Forelimb muscle (tissue), 1 donor: ENCODE results near the gene SIK1. TPM values are rescaled to one million over a fixed set of nuclear protein-coding genes. Genes with fewer than 3 reads are reported as not detected.
"Not testable (repeated sequence)": the region's sequence is repeated elsewhere in the genome, so short reads cannot be mapped to it uniquely, and the experiment has no call there.

Source experiments
- DNase-seq: peaks from one replicate; pipeline ENCODE4 v3.0.0-alpha.2; 2013; ENCODE audit warnings: low read depth
- polyA plus RNA-seq: library from polyadenylated mRNA; unstranded; fragments of 120-200 nt; gene quantifications from one replicate; pipeline ENCODE4 v1.2.1, GENCODE V29; 2013; ENCODE audit not compliant: insufficient read length

SIK1 gene
- polyA plus RNA-seq: 1.3 TPM

DNA sequence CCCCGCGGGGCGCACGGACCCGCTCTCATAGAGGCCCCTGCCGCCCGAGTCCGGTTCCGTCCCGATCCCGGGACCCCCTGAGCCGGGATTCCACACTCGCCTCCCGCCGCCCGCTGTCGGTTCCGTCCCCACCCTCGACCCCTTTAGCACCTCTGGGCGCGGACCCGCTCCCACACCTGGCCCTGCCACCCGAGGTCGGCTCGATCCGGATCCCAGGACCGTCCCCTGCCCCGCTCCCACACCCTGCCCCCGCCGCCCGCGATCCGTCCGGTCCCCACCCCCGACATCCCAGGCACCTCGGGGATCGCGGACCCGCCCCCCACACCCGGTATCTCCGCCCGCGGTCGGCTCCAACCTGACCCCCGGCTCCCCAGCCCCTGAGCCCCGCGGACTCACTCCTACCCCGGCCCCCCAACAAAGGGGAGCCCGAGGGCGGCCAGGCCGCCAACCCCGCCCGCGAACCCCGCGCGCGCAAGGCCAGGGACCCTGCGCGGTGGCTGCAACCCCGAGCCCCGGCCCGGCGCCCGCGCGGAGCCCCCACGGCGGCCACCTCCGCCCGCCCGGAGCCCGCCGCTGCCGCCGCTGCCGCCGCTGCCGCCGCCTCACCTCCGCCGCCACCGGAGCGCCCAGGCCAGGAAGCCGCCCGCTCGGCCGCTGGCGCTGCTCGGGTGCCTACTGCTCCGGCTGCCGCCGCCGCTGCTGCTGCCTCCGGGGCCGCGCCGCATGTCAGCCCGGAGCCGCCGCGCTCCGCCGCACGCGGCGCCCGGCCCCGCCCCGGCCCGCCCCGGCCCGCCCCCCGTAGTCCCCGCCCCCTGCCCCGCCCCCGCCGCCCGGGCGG is at the start of gene SIK1:
Gene SIK1, minus strand, starts transcription at position 728 of the 838 bp plus-strand sequence. CDS start 953 bp downstream, outside the sequence.
- not testable (repeated sequence) for DNase-seq

GRCh38 chr21:43471597-43472242 is 44.8 kb upstream of the SIK1 start:
- not testable (repeated sequence) for DNase-seq

DNA sequence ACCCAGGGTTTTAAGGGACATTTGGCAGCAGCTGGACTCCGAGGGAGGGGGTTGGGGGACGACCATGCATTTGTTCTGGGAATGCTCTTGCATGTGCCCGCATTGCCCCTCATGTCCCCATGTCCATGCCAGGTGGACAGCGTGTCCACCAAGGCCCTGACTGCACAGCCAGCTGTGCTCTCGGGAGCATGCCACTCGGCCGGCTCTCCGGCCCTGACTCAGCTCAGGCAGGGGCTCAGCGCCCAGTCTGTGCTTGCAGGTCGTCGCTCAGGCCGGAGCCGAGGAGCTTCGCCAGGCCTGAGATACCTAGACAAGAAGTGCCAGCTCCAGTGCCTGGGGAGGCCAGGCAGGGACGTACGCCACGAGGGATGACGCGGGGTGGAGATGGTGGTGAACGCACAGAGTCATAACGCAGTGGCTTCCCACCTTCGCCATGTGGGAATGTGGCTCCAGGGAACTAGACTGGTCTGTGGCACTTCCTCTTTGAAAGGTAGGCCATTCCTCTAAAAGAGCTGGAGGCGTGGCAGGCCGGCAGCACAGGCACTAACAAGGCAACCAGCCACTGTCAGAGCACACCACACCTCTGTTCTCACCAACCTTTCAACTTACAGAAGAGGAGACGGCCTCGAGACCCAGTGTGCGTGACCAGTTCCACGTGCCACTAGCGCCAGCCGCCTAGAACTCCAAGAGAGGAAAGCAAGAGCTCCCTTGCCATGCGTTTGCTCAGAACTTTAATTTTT is 43.0 kb upstream of the SIK1 start:
- not testable (repeated sequence) for DNase-seq

DNA sequence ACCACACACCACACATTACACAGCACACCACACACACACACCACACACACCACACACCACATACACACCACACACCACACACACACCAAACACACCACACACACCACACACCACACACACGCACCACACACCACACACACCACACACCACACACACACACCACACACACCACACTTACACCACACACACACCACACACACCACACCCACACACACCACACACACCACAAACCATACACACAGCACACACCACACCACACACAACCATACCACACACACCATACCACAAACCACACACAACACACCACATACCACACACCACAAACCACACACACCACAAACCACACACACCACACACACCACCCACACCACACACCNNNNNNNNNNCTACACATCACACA is 40.9 kb upstream of the SIK1 start:
- DNase-seq: no peak

DNA sequence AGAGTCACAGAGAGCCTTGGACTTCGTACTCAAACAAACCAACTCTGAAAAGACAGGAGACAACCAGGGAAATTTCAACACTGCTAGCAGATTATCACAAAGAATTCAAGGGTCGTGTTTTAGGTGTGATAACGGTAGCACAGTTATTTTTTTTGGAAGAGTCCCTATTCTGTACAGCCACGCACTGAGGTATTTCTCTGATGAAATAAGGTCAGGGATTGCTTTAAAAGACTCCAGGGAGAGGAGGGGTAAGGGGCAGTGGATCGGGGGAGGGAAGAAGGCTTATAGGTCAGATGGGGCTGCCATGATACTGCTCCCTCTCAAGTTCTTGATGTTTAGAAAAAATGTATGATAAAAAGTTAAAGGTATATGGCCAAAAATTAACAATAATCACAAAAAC is 38.2 kb upstream of the SIK1 start:
- not testable (repeated sequence) for DNase-seq

DNA sequence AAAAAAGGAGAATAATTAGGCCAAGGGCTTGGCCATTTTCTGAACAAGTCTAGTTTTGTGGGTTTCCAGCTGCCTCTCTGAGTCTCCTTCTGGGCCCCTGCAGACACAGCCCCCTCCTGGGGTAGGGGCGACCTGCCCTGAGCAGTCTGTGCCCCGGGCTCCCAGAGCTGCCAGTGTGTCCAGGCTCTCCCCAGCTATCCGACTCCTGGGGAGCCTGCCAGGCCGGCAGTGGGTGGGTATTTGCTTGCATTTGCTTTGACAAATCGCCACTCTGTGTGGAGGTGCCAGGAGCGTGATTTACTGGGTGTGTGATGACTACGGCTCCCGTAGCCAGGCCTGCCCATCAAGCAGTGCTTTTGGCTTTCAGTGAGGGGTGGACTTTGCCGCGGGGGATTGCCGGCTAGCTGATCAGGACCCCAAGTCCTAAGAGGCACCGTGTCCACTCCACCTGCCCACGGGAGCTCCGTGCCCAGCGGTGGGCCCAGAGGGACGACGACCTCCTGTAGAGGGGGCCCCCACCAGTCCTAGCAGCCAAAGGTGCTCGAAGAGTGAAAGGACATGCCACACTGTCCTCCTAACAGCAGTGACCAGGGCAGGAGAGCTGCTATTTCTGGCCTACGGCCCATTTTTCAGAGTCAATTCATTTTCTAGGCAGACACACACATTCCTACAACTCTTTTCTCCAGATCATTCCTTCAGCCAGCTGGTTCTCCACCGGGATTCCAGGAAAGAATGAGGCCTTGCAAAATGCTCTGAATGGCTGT is 36.7 kb upstream of the SIK1 start:
- not testable (repeated sequence) for DNase-seq

DNA sequence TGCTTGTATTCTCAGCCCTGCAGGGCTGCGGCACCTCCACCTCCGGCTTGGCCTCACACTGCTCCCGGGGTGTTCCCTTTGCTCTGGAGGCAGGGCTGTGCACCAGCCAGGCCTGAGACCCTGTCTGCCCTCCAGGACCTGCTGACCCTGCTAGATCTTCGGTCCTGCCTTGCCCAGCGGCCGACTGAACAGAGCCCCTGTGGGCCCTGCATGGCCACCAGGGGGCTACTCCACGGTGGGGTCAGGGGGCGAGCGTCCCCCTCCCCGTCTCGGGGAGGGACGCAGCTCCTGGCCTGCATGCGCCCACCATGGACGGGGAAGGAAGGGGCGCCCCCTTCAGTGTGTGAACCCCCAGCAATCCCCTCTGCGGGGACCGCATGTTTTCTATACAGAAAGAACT is 36.0 kb upstream of the SIK1 start:
- not testable (repeated sequence) for DNase-seq

DNA sequence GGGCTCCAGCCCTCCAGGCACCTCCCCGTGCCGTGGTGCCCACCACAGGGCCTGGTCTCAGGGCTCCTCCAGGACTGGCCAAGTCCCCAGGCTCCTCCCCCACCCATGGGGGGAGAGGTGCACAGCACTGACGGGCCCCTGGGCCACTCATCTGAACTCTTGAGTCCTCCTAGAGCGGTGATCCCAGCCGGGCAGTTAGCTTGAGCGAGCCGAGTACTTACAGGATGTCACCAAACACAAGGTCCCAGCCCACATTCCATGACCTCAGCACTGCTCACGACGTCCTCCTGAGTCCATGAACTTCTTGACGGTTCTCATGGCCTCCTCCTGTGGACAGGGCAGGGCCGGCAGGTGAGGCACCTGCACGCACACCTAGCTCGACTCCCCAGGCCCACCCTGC is 33.5 kb upstream of the SIK1 start:
- not testable (repeated sequence) for DNase-seq

DNA sequence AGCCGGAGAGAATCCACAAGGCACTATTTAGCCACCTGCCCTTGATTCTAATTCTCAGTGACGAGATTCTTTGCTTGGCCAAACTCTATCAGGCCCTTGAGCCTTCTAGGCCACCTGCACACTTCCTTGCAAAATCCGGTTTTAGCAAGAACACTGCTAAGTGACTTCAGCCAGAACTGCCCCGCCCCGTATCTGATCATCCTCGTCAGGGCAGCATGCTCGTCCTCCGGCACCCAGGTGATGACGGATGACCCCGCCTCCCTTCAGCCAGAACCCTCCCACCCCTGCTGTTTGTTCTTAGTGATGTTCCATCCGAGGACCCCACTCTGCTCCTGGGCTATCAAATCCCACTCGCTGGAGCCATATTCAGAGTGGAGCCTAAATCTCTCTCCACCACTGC is 32.1 kb upstream of the SIK1 start:
- not testable (repeated sequence) for DNase-seq

- not testable (repeated sequence) for DNase-seq
Measured at GRCh38 chr21:43456616-43457314, 29.8 kb upstream of the SIK1 start.

- not testable (repeated sequence) for DNase-seq
Measured at GRCh38 chr21:43455717-43456116, 28.8 kb upstream of the SIK1 start.

GRCh38 chr21:43454176-43454575 is 27.2 kb upstream of the SIK1 start:
- DNase-seq: not testable (repeated sequence)

GRCh38 chr21:43451850-43452249 is 24.9 kb upstream of the SIK1 start:
- DNase-seq: not testable (repeated sequence)

DNA sequence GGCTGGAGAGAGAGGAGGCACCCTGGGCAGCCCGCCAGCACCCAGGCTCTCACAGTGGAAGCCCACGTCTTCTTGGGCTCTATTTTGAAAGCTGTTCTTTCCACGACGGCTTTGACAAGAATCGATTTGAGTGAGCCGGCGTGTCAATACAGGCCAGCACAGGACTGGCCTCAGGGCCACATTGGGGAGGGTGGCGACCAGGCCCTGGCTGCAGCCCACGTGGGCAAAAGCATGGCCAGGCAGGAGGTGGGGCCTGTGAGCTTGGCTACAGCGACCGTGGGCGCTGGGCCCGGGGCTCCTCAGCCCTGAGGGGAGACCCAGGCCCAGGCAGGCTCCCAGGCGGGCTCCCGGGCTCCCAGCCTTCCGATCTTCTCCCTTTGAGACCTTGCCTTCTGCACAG is 23.4 kb upstream of the SIK1 start:
- DNase-seq: not testable (repeated sequence)

GRCh38 chr21:43447353-43447977 is 20.5 kb upstream of the SIK1 start:
- DNase-seq: not testable (repeated sequence)

DNA sequence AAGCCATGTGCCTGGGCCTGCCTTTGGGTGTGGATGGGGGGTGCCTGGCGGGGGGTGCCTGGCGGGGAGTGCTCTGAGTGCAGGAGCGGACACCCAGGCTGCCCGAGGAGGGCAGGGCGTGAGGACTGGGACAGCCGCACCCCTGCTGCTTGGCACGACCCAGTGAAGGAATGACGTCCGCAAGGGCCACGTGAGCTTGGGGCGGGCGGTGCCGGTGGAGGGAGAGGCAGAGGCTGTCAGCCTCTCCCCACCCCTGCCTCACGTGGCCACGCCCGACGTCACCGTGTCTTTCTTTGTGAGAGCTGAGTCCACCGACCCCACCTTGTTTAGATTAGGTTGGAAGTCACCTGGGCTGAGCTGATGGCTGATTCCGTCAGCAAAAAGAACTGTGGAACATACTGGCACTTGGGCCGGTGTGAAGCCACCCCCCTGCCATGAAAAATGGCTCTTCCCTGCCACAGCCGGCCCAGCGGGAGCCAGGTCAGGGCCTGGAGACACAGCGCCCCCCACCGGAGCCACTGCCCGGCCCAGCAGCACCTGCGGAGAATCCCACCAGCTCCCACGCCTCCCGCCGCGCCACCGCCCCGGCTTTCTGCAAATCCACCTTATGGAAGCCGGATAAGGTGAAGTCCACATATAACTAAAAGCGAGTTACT is 19.5 kb upstream of the SIK1 start:
- not testable (repeated sequence) for DNase-seq

- DNase-seq: not testable (repeated sequence)
Measured at GRCh38 chr21:43444524-43444923, 17.6 kb upstream of the SIK1 start.

GRCh38 chr21:43442571-43442970 is 15.6 kb upstream of the SIK1 start:
- not testable (repeated sequence) for DNase-seq

GRCh38 chr21:43440835-43441727 is 14.2 kb upstream of the SIK1 start:
- DNase-seq: not testable (repeated sequence)
